ENCODE measurements around the gene PNPLA2.

The PNPLA2 gene

DNA sequence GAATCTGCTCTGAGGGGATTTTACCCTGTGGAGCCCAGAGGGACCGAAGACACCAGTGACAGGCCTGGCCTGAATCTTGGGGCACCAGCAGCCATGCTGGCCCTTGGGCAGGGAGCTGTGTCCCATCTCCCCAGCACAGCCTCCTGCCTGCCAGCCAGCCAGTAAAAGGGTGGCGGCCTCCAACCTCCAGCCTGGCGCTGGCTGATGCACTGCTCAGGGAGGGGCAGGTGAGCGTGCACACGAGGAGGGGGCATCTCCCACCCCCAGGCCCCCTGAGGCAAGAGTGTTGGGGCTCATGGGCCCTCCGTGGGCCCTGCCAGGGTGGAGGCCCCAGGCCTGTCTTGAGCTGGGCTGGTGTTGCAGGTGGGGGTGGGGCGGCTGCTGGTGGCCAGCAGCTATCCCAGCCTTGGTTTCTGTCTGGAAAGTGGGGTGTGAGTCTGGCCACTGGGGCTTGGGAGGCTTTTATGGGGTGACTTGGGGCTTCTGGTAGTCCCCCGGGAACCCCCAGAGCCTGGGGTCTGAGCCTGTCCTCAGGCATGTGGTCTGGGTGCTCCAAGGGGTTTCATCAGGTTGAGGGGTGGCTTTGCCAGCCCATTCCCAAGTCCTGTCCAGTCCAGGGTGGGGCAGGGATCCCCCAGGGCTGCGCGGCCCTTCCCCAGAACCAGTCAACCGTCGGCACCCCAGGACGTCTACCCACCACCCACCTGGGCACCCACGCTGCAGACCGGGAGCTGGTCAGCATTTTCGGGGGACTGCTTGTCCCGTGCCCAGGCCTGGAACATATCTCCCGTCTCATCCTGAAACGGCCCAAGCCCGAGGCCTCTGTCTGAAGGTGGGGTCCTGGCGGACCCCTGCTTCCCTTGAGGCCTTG, 41.8 kb downstream of the PNPLA2 start:
- no peak for DNase-seq (ENCODE audit: low spot score)

DNA sequence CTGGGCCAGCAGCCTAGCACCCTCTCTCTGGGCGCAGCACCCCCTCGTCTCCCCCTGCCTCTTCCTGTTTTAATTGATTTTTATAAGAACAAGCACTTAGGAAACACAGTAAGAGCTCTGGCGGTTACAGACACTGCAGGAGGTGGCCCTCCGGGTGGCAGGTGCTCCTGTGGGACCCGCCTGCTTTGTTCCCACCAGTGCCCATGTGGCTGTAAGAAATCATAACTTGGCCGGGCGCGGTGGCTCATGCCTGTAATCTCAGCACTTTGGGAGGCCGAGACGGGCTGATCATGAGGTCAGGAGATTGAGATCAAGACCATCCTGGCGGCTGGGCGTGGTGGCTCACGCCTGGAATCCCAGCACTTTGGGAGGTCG, 42.4 kb downstream of the PNPLA2 start:
- no peak for DNase-seq (ENCODE audit: low spot score)

DNA sequence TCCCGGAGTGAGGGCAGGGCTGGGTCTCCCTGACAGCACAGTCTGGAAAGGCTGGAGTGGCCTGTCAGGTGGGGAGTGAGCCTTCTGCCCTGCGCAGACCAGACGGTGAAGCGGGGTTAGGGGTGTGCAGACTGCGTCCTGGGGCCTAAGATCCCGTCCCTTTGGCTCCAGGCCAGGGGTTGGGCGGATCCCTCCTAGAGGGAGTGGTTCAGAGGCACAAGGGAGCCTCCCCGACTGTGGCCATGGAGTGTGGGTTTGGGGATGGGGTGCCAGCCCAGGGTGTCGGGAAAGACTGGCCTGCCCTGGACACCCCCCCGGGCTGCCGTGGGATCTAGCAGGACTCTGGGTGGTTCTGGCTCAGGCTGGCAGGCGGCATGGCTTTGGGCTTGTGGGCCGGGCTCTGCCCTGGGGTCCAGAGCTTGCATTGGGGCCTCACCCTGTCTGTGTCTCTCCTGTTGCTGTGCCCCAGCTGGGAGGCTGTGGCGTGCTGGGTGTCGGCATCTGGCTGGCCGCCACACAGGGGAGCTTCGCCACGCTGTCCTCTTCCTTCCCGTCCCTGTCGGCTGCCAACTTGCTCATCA, 43.5 kb downstream of the PNPLA2 start:
- no peak for DNase-seq (ENCODE audit: low spot score)

DNA sequence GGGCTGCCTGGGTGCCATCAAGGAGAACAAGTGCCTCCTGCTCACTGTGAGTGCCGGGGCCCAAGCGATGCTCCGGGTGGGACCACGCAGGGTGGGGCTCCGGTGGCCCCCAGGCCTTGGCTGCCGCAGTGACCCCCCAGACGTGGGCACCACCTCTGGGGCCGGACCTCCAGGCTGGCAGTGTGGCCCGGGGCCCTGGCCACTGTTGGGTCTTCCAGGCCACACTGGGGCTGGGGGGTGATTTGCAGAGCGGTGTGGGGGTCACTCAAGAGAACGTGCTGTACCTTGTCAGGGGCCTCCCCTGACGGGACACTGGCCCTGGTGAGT, 43.9 kb downstream of the PNPLA2 start:
- DNase-seq (ENCODE audit: low spot score), result no peak

DNA sequence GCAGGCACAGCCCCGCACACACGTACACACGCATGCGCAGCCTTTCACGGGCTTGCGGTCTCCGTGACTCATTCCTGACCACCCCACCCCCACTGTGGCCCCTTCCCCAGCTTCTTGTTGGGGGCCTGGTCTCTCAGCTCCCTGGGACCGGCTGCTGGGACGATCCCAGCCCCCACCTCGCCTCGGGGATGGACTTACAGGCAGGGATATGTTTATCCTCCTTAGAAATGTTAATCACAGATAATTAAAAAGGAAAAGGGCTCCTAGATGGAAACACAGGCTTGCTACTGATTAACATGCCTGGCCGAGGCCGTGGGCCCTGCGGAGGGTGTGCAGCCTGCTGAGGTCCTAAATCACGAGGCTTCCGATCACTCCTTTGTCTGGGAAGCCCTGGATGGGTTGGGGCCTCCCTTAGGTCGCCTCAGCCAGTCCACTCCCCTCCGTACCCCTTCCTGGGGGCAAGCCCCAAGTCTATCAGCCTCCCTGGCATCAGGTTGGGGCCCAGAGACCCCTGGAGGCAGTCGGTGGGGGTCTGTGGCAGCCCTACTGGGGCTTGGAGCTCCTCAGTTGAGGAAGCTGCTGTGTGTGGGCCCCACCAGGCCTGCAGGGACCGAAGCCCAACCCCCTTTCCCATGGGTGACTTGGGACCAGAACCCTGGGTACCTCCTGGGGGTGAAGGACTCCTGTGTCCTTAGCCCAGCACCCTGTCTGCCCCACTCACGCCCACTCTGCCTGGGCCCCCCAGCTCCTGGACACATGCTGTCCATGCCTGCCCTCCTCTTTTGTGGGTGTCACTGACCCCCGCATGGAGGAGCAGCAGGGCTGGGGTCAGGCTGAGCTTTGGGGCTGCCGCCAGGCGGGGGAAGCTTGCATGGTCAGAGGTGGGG, 44.6 kb downstream of the PNPLA2 start:
- DNase-seq (ENCODE audit: low spot score), result no peak

DNA sequence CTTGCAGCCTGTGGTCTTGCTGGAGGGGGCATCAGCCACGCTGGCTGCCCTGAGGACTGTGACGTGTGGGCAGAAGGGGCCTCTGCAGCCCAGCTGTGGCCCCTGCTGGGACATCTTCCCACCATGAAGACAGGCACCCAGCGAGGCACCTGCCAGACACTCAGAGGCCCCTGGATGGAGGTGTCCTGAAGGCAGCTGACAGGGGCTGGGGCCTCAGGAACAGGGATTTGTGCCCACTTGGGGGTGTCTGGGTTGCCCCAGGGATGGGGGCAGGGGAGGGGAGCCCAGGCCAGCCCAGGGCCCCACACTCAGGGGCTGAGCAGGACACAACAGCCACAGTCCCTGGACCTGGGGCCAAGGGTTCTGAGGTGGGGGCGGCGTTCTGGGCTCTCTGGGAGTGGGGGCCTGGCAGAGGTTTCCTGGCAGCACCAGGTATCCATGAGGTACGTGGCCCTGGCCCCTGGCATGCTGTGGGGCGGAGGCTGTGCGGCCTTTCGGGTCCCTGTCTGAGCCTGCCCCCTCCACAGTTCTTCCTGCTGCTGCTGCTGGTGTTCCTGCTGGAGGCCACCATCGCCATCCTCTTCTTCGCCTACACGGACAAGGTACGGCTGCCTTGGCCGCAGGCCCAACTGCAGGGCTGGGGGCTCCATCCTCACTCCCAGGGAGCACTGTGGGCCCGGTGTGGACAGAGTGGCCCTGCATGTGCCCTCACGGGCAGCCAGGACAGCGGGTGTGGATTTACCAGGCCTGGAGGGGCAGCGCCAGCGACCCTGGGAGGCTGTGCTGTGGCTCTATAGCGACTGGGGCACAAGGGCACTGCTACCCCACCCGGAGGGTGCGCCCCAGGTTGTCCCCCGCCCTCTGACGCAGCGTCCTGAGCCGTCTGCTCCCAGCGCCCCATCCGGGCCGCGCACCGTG, 45.5 kb downstream of the PNPLA2 start:
- no peak for DNase-seq (ENCODE audit: low spot score)

DNA sequence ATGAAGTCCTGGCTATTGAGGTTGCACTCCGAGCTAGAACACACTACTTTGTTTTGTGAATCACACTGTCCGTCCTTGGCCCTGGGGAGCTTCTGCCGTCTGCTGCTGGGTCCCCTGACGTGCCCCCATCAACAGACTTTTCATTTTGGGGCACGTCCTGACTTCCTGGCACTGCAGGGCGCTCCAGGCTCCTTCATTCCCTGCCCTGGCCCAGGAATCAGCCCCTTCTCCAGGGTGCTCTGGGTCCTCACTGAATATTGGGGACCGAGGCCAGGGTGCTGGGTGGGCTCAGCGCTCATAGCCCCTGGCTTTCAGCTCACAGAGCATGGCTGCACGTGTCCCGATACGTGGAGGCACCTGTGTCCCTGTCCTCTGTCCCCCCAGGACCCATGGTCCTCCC, 46.2 kb downstream of the PNPLA2 start:
- DNase-seq (ENCODE audit: low spot score), result no peak

DNA sequence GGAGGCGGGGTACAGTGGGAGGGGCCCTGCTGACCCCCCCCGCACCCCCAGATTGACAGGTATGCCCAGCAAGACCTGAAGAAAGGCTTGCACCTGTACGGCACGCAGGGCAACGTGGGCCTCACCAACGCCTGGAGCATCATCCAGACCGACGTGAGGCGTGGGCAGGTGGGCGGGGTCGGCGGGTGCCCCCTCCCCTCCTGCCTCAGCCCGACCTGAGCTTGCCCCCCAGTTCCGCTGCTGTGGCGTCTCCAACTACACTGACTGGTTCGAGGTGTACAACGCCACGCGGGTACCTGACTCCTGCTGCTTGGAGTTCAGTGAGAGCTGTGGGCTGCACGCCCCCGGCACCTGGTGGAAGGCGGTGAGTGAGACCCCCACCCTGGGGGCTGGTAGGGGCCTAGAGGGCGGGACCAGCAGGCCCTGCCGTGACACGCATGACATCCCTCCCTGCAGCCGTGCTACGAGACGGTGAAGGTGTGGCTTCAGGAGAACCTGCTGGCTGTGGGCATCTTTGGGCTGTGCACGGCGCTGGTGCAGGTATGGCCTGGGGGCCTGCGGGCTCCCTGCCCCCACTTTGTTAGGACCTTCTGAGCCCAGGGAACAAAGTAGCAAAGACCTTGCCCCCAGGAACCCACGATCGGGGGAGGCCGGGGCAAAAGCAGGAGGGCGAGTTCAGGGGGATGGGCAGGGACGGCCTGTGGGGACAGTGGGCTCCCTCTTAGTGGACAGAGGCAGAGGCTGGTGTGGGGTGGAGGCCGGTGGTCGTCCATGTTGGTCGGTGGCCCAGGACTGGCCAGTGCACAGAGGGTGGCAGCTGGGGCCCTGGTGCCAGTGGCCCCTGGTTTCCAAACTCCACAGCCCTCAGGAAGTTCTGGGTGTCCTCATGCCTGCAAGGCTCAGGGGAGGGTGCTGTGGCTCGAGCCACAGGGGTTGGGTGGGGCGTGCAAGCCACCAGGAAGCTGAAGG, 47.0 kb downstream of the PNPLA2 start:
- no peak for DNase-seq (ENCODE audit: low spot score)

DNA sequence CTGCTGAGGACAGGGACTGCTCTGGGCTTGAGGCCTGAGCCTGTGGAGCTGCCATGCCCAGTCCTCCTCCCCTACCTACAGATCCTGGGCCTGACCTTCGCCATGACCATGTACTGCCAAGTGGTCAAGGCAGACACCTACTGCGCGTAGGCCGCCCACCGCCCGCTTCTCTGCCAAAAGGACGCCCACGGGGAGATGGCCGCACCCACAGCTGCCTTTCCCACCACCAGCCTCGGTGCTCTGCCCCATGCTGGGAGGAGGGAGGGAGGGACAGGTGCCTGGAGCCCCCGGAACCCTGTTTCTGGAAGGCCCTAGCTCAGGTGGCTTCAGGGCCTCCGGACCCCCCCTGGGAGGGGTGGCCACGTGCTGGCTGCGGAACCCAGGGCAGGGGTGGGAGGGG, 47.8 kb downstream of the PNPLA2 start:
- DNase-seq (ENCODE audit: low spot score), result no peak

DNA sequence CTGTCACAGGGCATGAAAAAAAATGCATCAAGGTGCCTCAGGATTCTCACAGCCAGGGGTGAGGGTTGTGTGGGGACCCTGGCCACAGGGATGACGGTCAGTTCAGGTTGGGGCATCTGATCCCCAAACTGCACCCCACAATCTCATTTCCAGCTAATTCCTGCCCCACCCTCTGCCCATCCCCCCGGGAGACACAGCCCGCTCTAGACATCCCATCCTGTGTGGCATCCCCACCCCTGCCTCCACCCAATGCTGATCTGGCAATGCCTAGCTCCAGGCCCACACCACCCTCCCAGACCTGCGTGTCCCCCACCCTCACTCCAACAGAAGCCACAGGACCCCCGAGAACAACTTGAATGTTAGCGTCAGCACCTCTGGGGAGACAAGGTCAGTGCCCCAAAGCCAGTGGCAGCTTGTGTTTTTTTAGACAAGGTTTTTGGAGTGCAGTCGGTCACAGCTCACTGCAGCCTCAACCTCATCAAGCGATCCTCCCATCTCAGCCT, 49.2 kb downstream of the PNPLA2 start:
- no peak for DNase-seq (ENCODE audit: low spot score)

DNA sequence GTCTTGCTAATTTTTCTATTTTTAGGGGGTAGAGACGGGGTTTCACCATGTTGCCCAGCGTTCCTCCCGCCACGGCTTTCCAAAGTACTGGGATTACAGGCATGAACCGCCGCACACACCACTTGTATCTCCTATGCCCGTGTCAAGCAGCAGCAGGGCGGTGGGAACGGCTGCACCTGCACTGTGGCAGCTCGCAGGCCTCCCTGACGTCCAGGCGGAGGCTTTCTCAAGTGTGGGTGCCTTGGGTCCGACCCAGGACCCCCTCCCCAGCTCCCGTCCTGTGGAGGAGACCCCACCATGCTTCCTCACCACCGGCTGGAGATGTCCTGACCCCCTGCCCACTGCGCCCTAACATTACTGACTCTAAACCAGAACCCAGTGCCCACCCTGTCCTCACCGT, 49.7 kb downstream of the PNPLA2 start:
- DNase-seq (ENCODE audit: low spot score), result no peak

DNA sequence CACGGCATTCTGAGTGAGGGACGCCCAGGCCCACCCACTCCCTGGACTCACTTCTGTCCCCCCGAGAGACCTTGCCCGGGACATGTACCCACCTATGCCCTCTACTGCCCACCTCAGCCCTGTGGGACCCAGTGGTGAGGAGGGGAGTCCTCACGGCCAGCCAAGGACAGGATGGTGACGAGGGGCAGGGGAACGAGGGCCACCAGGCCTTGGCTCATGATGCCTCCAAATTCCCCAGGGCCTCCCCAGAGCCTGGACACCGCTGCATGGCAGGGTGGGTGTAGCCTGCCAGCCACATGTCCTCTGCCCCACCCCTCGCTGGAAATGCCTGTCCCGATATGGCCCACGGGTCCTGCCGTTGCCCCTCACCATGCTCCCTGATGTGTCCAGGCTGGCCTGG, 50.1 kb downstream of the PNPLA2 start:
- DNase-seq (ENCODE audit: low spot score), result no peak

DNA sequence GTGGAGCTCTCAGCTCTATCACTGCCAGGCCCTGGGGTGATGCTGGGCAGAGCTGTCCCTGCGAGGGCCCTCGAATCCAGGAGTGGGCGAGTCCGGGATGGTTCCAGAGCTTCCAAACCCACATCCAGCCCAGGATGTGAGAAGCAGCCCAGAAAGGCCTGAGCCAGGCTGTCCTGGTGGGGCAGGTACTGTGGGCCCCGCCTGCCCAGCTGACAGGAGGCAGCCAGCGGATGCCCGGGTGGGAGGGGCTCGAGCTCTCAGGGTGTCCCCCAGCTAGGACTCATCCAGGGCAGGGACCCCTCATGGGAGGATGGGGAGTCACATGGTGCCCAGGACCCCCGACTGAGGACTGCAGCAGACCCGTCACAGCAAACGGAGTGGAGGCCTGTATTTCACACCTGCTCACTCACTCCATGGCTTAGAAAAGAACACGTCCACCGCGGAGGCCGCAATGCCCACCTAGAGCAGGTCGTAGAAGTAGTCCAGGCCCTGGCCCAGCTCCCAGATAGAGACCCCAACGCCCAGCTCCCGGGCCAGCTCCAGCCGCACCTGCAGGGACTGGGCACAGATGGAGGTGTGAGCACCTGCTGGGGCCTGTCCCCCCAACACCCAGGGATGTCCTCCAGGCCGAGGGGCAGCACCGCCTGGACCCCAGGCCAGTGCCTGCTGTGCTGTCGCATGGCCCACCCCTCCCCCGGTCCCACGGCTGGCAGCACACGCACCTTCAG, 50.8 kb downstream of the PNPLA2 start:
- no peak for DNase-seq (ENCODE audit: low spot score)

DNA sequence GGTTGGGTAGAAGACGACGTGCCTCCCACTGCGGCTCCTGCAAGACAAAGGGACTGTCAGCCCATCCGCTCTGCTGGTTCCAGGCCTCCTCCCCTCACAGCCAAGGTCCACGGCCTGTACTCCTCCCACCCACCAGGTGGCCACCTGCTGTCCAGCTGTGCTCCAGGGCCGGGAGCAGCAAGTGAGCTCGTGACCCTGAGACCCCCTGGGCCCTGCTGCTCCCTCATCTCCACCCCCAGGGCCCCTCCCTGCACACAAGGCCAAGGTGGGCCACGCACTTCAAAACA, 51.4 kb downstream of the PNPLA2 start:
- DNase-seq (ENCODE audit: low spot score), result no peak

DNA sequence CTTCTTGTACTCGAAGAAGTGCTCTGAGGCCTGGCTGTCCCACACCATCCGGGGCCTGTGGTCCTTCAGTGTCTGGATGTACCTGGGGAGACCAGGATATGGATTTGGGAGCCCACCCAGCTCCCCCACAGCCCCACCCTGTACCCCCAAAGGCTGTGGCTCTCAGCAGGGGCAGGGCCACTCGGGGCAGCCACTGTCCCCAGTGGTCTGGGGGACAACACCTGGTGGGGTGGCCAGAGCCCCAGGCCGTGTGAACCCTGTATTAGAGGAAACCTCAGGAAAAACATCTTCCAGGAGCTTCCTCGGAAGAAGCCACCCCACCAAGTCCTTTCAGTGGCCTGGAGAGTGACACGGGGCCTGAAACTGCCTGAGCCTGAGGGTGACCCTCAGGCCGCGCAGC, 51.7 kb downstream of the PNPLA2 start:
- no peak for DNase-seq (ENCODE audit: low spot score)

DNA sequence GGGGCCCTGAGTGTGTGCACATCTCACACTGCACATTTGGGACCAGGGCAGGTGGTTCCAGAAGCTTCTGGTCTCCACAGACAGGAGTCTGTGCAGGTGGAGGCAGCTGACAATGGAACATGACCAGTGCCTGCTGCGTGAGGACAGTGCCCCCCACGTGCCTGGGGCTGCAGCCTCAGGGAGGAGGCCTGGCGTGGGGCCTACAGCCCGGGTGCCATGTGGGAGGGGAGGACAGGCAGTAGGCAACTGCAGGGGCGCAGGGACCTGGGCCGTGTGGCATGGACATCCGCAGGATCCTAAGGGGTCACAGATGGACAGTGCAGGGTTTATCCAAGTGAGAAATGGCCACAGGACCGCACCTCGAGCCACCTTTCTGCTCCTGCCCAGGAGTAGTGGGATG, 52.8 kb downstream of the PNPLA2 start:
- no peak for DNase-seq (ENCODE audit: low spot score)

DNA sequence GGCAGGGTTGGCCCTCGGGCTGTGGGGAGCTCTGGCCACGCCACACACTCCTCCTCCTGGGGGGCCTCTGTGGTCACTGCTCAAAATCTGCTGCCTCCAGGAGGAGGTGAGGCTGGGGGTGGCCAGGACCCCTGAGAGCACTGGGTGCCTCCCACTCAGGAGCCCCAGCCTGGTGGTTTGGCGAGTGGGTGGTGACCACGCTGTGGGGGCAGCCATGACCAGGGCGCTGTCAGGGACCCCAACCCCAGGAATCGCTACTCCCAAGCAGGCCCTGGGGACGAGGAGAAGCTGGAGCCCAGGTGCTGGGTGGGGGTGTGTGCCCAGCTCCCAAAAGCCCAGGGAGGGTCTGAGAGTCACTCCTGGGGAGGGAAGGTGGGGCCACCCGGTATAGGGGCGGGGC, 54.1 kb downstream of the PNPLA2 start:
- DNase-seq (ENCODE audit: low spot score), result no peak

DNA sequence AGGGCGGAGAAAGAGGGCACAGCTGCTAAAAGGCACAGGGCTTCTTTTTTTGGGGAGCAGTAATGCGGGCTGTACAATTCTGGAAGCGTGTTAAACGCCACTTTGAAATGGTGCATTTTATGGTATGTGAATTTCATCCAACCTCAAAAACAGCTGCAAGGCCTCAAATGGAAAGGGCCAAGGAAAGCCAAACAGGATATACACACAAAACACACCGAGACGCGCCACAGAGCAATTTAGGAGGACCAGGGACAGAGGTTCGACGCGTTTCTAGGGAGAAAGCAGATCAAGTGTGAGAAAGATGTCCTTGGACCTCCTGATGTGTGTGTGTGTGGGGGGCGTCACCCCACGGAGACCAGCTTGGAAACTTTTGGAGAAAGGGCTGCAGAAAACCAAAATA, 55.0 kb downstream of the PNPLA2 start:
- no peak for DNase-seq (ENCODE audit: low spot score)

Measured in SW480 (cell line).